Bronchial epithelial cell (primary cell): ENCODE data around the gene FARS2. TPM values are rescaled to one million over a fixed set of nuclear protein-coding genes. Genes with fewer than 3 reads are reported as not detected.

ENCODE experiments used
- DNase-seq: peaks from one replicate; pipeline ENCODE4 v3.0.0-alpha.2; 2010; ENCODE audit warnings: low read depth
- FAIRE-seq: peaks from 2 replicates; lab custom pipeline; 2011; peaks lifted over from hg19 to GRCh38; lab: Jason Lieb, UNC
- H3K27me3 ChIP-seq: 2 replicates; pipeline ENCODE4 v1.5.1; 2011; ENCODE audit warnings: low read length; ENCODE audit not compliant: control insufficient read depth, insufficient read depth
- H3K36me3 ChIP-seq: 2 replicates; pipeline ENCODE4 v1.5.1; 2011; ENCODE audit warnings: low read length; ENCODE audit not compliant: control insufficient read depth, insufficient read depth
- H3K4me3 ChIP-seq: 2 replicates; pipeline ENCODE4 v1.5.1; 2011; ENCODE audit warnings: mild to moderate bottlenecking, low read depth, low read length, control low read depth
- total RNA-seq: library from RNA; depleted of rRNA; stranded (reverse); fragments of >200 nt; gene quantifications from 2 replicates; pipeline ENCODE4 v1.2.1, GENCODE V29; 2014
- TF ChIP-seq, protein P1 (sequence below): IDR thresholded peaks from 2 replicates; pipeline ENCODE4 v1.5.1; 2011; ENCODE audit warnings: mild to moderate bottlenecking, moderate library complexity, low read length, control low read depth, inconsistent platforms; ENCODE audit not compliant: insufficient read depth, severe bottlenecking

Gene FARS2
- total RNA-seq, 1 donor from 2014 or later = 27.4 TPM

DNA sequence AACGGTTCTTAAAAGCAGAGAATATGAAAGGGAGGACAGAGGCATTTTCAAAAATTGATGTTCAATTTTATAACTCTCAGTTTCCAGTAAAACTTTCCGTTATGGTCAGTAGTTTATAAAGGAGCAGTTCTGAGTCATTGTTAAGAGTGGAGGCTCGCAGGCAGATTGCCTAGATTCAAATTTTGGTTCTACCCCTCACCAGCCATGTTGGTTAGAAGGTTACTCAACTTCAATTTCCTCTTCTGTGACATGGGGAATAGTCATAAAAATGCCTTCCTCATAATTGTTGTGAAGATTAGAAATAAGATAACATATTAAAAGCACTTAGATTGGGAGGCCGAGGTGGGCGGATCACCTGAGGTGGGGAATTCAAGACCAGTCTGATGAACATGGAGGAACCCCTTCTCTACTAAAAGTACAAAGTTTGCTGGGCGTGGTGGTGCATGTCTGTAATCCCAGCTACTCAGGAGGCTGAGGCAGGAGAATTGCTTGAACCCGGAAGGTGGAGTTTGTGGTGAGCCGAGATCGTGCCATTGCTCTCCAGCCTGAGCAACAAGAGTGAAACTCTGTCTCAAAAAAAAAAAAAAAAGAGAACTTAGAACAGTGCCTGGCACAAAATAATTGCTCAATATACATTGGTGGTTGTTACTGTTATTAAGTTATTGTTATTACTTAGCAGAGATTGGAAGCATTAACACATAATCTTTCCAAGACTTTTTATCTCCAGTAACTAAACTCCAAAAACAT, 396.5 kb downstream of the FARS2 start:
- TF ChIP-seq, protein P1, sequence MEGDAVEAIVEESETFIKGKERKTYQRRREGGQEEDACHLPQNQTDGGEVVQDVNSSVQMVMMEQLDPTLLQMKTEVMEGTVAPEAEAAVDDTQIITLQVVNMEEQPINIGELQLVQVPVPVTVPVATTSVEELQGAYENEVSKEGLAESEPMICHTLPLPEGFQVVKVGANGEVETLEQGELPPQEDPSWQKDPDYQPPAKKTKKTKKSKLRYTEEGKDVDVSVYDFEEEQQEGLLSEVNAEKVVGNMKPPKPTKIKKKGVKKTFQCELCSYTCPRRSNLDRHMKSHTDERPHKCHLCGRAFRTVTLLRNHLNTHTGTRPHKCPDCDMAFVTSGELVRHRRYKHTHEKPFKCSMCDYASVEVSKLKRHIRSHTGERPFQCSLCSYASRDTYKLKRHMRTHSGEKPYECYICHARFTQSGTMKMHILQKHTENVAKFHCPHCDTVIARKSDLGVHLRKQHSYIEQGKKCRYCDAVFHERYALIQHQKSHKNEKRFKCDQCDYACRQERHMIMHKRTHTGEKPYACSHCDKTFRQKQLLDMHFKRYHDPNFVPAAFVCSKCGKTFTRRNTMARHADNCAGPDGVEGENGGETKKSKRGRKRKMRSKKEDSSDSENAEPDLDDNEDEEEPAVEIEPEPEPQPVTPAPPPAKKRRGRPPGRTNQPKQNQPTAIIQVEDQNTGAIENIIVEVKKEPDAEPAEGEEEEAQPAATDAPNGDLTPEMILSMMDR = no peak
- no peaks in the 10 kb centered on the region for H3K36me3 ChIP-seq
- no peak for FAIRE-seq
- H3K4me3 ChIP-seq = no peak overlapping the region
- no peak for DNase-seq
- H3K27me3 ChIP-seq = no peaks in the 10 kb centered on the region

DNA sequence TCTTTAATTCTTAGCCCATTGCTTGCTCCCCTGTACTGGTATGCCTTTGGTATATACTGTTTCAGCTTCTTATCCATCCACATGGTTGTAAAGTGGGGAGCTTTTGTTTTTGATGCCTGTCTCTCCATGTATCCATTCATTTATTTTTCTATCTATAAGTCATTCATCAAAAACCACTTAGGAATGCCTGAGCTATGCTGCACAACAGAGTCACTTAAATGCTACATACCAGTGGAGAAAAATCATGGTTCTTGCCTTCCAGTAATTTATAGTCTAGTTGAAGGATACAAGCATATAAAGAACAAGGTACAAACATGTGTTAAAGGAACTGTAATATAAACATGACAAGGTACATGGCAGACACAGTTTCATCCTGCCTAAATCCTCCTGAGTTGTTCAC, 398.2 kb downstream of the FARS2 start:
- FAIRE-seq = no peak
- H3K27me3 ChIP-seq = no peaks in the 10 kb centered on the region

DNA sequence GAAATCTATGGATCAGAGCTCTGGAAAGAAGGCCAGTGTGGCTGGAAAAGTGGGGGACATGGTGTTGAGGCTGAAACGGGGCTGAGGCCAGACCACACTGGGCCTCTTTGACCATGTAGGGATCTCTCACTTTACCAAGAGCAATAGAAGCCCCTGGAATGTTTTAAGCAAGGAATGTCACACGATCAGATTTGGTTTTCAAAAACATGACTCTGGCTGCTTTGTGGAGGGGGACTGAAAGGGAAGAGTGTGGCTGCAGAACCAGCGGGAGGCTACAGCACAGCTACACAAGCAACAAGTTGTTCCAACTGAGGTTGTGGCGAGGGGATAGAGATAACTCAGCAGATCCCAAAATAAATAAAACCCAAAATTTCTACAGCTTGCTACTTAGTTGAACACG, 399.5 kb downstream of the FARS2 start:
- FAIRE-seq (no peak), DNase-seq (no peak)
- H3K36me3 ChIP-seq = no peaks in the 10 kb centered on the region
- no peaks in the 10 kb centered on the region for H3K27me3 ChIP-seq
- no peak overlapping the region for H3K4me3 ChIP-seq
- TF ChIP-seq, protein P1 = no peak

More for the DNA sequence above, 398.2 kb downstream of the FARS2 start:
- DNase-seq = no peak
- no peak overlapping the region for H3K4me3 ChIP-seq
- no peaks in the 10 kb centered on the region for H3K36me3 ChIP-seq
- TF ChIP-seq, protein P1 = no peak

DNA sequence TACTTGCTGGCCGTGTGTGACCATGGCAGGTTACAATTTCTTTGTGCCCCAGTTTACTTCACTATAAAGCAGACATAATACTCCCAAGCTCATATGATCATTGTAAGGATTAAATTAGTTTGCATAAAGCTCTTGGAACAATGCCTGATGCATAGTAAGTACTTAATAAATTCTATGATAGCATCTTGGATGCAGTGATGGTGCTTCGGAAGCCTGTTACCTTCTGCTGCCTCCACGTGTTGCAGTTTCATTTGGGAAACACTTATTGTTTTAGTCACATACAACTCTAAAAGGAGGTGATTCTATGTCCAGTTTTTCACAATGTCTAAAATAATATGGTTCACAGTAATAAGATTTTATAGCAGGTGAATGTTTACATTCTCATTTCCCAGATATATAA, 401.5 kb downstream of the FARS2 start:
- Histone ChIP-seq H3K4me3 (no peak overlapping the region), H3K27me3 (no peaks in the 10 kb centered on the region), H3K36me3 (no peaks in the 10 kb centered on the region)
- TF ChIP-seq, protein P1 = no peak
- no peak for FAIRE-seq
- DNase-seq = no peak

DNA sequence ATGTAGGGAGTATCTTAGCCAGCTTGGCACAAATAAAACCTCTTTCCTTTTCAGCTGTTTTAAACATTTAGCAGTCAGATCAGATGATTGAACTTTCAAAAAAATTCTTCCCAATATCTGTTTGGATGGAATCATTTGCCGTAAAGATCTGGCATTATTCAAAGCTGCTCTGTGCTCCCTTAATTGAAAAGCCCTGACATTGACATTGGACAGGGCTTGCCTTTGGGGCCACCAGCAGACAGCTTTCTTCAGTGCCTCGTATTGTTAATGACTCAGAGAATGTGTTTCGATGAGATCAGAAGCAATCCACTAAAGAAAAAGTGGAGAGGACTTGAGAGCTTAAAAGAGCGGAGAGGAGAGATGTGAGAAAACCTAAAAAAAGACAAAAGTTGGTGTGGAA, 401.9 kb downstream of the FARS2 start:
- Histone ChIP-seq H3K27me3 (no peaks in the 10 kb centered on the region), H3K4me3 (no peak overlapping the region), H3K36me3 (no peaks in the 10 kb centered on the region)
- no peak for FAIRE-seq
- DNase-seq = no peak
- TF ChIP-seq, protein P1 = no peak

DNA sequence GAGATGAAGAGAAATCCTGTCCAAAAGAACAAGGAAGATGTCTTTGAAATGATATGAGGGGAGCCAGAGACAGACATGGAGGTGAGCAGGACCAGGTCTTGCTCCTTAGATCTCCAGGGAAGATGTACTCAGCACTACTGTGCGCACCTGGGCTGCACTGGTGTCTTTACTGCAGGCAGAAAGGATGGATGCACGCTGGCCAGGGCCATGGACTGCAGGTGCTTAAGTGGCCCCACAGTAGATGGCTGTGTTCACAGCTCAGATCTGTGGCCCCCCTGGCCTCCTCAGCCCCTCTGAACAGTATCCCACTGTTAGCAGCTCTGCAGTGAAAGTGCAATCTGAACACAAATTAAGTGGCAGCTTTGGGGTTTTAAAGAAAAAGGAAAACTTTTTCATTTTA, 402.4 kb downstream of the FARS2 start:
- Histone ChIP-seq H3K36me3 (no peaks in the 10 kb centered on the region), H3K4me3 (no peak overlapping the region), H3K27me3 (no peaks in the 10 kb centered on the region)
- DNase-seq (no peak), FAIRE-seq (no peak)
- TF ChIP-seq, protein P1 = no peak
